Measurements from ENCODE around the gene ECSCR.
"Not testable (repeated sequence)": the region's sequence is repeated elsewhere in the genome, so short reads cannot be mapped to it uniquely, and the experiment has no call there.

The ECSCR gene

GRCh38 chr5:139443831-139444453 is 18.6 kb downstream of the ECSCR start:
- DNase-seq, result no peak

GRCh38 chr5:139440416-139440815 is 22.1 kb downstream of the ECSCR start:
- DNase-seq, result not testable (repeated sequence)

GRCh38 chr5:139439013-139439903 is 23.3 kb downstream of the ECSCR start, which contains the start of gene DNAJC18:
DNAJC18 (minus strand) TSS chr5:139439525; CDS start chr5:139439445, 80 bp downstream.
- peak; percentile 95 for DNase-seq

GRCh38 chr5:139438707-139439012 is 23.9 kb downstream of the ECSCR start:
- no peak for DNase-seq

DNA sequence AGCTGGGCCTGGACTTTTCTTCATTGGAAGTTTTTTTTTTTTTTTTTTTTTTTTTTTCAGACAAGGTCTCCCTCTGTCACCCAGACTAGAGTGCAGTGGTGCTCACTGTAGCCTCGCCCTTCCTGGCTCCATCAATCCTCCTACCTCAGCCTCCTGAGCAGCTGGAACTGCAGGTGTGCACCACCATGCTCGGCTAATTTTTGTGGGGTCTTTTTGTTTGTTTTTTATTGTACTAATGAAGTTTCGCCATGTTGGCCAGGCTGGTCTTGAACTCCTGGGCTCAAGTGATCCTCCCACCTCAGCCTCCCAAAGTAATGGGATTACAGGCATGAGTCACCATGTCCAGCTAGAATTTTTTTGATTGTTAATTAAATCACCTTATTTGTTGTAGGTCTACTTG is 26.9 kb downstream of the ECSCR start:
- no peak for DNase-seq

- DNase-seq, result no peak
These were observed 30.8 kb downstream of the ECSCR start for GRCh38 chr5:139431706-139432105.

GRCh38 chr5:139430015-139430414 is 32.5 kb downstream of the ECSCR start:
- DNase-seq, result no peak

DNA sequence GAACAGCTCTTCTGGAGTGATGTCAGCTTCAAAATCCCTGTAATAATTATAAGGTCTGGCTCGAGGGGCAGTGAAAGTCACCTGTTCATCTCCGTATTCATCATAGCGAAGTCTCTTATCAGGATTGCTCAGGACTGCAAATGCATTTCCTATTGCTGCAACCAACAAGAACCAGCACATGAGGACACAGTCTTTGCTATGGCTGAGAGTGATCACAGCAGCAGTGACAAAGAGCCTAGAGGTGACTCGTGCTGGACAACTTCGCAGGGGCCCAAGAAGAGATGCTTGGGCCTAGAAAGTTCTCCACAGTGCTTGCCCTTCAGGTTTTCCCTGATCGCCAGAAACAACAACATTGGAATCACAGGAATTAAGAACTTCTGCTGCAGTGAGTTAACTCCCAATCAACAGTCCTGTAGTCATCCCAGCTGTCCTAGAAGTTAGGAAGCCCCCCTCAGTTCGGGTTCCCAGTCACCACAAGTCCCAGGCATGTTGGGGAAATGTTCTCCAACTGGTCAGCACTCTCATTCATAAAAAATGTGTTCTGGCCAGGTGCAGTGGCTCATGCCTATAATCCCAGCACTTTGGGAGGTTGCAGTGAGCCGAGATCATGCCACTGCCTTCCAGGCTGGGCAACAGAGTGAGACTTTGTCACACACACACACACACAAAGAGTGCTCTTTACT is 36.2 kb downstream of the ECSCR start:
- no peak for DNase-seq

- no peak for DNase-seq
These were observed 37.0 kb downstream of the ECSCR start for GRCh38 chr5:139425497-139425896.

- DNase-seq, result peak; percentile 54
These were observed 40.1 kb downstream of the ECSCR start for GRCh38 chr5:139422307-139422893.

- no peak for DNase-seq
These were observed 43.0 kb downstream of the ECSCR start for GRCh38 chr5:139419226-139420192.

GRCh38 chr5:139418793-139419192 is 43.8 kb downstream of the ECSCR start:
- DNase-seq, result no peak

DNA sequence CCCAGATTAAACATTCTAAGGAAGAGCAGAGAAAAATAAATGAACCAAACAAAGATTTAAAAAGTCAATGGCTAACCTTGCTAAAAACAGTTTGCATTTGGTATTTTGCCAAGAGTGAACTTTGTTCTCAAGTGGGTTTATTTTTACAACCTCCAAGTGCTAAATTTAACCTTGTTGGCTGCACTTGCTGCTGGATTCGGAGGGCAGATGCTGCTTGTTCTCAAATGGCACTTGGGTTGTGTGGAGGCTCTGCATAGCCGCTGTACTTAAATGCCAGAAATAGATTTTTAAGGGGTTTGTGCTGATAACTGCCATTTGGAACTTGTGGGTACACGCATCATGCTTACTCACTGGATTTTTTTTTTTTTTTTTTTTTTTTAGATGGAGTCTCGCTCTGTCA is 45.3 kb downstream of the ECSCR start:
- DNase-seq, result no peak

DNA sequence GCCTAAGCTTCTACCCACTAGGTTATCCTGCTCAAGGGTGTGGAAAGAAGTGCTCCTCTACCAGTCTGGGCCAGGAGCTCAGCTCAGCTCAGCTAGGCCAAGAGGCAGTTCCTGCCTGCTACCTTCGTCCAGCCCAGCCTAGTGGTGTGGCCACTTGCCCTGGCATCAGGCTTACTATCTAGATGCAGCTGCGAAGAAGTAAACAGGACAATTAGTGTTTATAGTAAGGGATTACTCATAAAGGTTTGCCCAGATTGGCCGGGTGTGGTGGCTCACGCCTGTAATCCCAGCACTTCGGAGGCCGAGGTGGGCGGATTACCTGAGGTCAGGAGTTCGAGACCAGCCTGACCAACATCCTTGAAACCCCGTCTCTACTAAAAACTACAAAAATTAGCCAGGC is 45.9 kb downstream of the ECSCR start:
- no peak for DNase-seq

DNA sequence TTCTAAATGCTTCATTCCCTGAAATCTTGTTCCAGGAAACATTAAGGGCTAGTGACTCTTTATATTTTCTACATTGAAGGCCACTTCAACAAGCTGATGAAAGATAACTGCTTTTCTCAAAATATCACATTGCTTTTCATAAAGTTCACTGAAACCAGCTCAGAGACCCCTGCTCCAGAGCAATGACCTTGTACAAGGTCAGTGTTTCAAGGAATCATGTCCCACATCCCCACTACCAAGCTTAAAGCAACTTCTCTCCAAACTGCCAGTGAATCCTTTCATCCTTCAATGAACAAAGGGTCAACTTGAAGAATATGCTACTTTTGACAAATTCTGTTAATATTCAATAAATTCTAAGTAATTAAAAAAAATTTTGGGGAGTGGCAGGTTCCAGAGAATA is 46.7 kb downstream of the ECSCR start:
- no peak for DNase-seq

- peak; percentile 63 for DNase-seq
These were observed 47.2 kb downstream of the ECSCR start for GRCh38 chr5:139415221-139415861.

DNA sequence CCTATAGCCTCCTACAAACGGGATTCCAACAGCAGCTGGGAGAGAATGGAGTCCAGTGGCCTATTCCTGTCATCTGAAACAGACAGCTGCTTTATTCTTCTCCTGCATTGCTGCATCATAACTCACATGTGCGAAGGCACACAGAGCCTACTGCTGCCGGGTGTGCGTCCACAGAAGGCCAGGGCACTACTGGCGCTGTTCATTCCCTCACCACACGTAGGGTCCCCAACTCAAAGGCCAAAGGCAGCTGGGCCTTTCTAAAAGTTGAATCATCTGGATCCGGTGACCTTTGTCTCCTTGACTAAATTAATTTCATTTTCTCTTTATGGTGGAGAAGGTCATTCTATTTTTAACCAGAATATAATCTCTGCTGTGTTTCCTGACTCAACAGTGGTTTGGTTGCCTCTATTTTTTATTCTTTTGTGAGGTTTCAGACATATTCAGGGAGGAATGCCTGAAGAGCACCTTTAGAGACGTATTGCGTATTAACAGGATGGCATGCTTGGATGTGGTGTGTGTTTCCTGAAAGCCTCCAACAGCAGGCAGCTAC is 47.9 kb downstream of the ECSCR start:
- peak; percentile 22 for DNase-seq

DNA sequence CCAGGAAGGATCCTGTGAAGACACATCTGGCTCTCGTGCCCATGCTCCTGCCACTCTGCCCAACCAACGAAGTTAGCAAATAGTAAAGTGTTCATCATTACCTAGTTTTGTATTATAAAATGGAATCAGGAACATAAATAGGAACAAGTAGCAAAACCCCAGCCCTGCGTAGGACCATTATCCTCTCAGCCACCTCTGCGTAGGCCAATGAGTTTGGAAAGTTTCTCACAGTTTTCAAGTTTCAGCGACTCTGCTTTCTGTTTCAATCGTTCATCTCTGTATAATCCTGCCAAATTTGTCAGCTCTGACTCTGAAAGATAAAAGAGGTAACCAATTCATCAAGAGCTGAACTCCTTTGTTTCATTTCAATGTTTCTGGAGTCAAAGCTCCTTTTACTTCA is 48.6 kb downstream of the ECSCR start:
- DNase-seq, result peak; percentile 52

GRCh38 chr5:139413153-139413552 is 49.4 kb downstream of the ECSCR start:
- DNase-seq, result no peak

GRCh38 chr5:139410993-139411828 is 51.3 kb downstream of the ECSCR start:
- DNase-seq, result no peak
